KG1 (cell line): Measurements from ENCODE around the gene POLA1.

Experiments
- DNase-seq: peaks from one replicate; lab custom pipeline; 2025; lab: John Stamatoyannopoulos, UW

Gene POLA1

GRCh38 chrX:25023908-25024307 is 330.2 kb downstream of the POLA1 start:
- DNase-seq, result no peak

- no peak for DNase-seq
These were observed 331.9 kb downstream of the POLA1 start for GRCh38 chrX:25025615-25026014.

- no peak for DNase-seq
These were observed 332.9 kb downstream of the POLA1 start for GRCh38 chrX:25026576-25026975.

- DNase-seq, result no peak
These were observed 335.0 kb downstream of the POLA1 start for GRCh38 chrX:25028726-25029125.

GRCh38 chrX:25029288-25029825 is 335.6 kb downstream of the POLA1 start:
- no peak for DNase-seq

- DNase-seq, result no peak
These were observed 341.2 kb downstream of the POLA1 start for GRCh38 chrX:25034889-25035288.

GRCh38 chrX:25039036-25039435 is 345.3 kb downstream of the POLA1 start:
- no peak for DNase-seq

- DNase-seq, result no peak
These were observed 349.5 kb downstream of the POLA1 start for GRCh38 chrX:25043192-25043591.
